Right lobe of liver (tissue), 6 donors: Measurements from ENCODE around the gene PROX1. TPM values are rescaled to one million over a fixed set of nuclear protein-coding genes. Genes with fewer than 3 reads are reported as not detected.
A peak's percentile ranks its signal among the peaks of the same experiment; 100 is the strongest.

Experiments
- ATAC-seq, 4 donors: fragments of 200-7000 bp; cut with Tn5 transposase; one replicate each; pipeline ENCODE4 v1.9.1; 2020; ENCODE audit warnings: mild to moderate bottlenecking in 4 of 4, moderate library complexity in 4 of 4
- DNase-seq, 3 donors: peaks; one replicate each; pipeline ENCODE4 v3.0.0-alpha.2; 2020
- H3K27ac ChIP-seq, 3 donors: fragments of 200-600 bp; one replicate each; pipeline ENCODE4 v1.8.0; 2022
- H3K27me3 ChIP-seq, 2 donors: fragments of 200-600 bp; one replicate each; pipeline ENCODE4 v1.8.0; 2022
- H3K36me3 ChIP-seq, 4 donors: fragments of 200-600 bp; sonication (generic) in 1 of 4; one replicate each; pipeline versions ENCODE4 v1.5.1 to v1.8.0; 2017 to 2022; ENCODE audit warnings: control low read depth in 1 of 4
- H3K4me1 ChIP-seq, 4 donors: fragments of 200-600 bp; sonication (generic) in 1 of 4; one replicate each; pipeline versions ENCODE4 v1.5.1 to v1.8.0; 2017 to 2022; ENCODE audit warnings: control low read depth in 1 of 4
- H3K4me3 ChIP-seq, 3 donors: fragments of 200-600 bp; one replicate each; pipeline ENCODE4 v1.8.0; 2022
- H3K9me3 ChIP-seq, 4 donors: fragments of 200-600 bp; sonication (generic) in 1 of 4; one replicate each; pipeline versions ENCODE4 v1.5.1 to v1.8.0; 2017 to 2022; ENCODE audit warnings: control low read depth in 1 of 4
- CTCF ChIP-seq, 4 donors: fragments of 200-600 bp in 3 of 4; fragments of 450-650 bp in 1 of 4; IDR thresholded peaks; one replicate each; pipeline versions ENCODE4 v1.5.1 to v1.8.0; 2016 to 2022; ENCODE audit warnings: antibody characterized with exemption in 4 of 4, mild to moderate bottlenecking in 2 of 4
- POLR2A ChIP-seq: fragments of 450-650 bp; IDR thresholded peaks from one replicate; pipeline ENCODE4 v1.6.1; 2017; ENCODE audit warnings: antibody characterized with exemption, mild to moderate bottlenecking
- WGBS: methylation state at CpG from one replicate; pipeline ENCODE4 v1.1.6; 2018; ENCODE audit warnings: low coverage, low lambda C conversion rate; ENCODE audit not compliant: insufficient coverage; ENCODE audit errors: missing lambda C conversion rate; 5-methylcytosine and 5-hydroxymethylcytosine counted together
- intact Hi-C, 2 donors: fragments of 100-400 bp; cut with DNase I; formaldehyde crosslinking; loops; one replicate each; pipeline versions ENCODE4 v1.11.2 to v1.14.1; 2022
- total RNA-seq, 6 experiments: library from RNA; depleted of rRNA in 2 of 6; stranded (reverse); fragments of >200 nt in 2 of 6; fragmentation: NEBNext Ultra II Directional in 3 of 6; extraction: Animal tissue kit (Norgen Biotek cat#: 25700) in 3 of 6; gene quantifications; one replicate each; pipeline versions ENCODE4 v1.1.0 to v1.2.4, GENCODE V29; 2016 to 2023
- donor health status: DM: no; HTN: yes; CAD: no.
- donor health status: DM: no; HTN: no; CAD: no.
- donor health status: DM: no; HTN: no; CAD: no.
- donor health status: DM: no; HTN: yes; CAD: no.
- donor health status: DM: no; HTN: yes; CAD: no.

PROX1 gene
- total RNA-seq, 6 experiments from 2014 or later, result 79.6 to 186 (median 164) TPM

- Histone ChIP-seq H3K4me1 (peaks cover 0 to 53% (median 3%) of the 10 kb centered on the region in 4 donors), H3K36me3 (peaks cover 0 to 26% (median 13%) of the 10 kb centered on the region in 4 donors), H3K4me3 (no peak overlapping the region), H3K27ac (no peak overlapping the region), H3K27me3 (no peaks in the 10 kb centered on the region), H3K9me3 (no peaks in the 10 kb centered on the region)
- TF ChIP-seq POLR2A (no peak), CTCF (IDR thresholded peaks at IDR 0.05) (no peak)
- intact Hi-C loops, result no loop called here
- ATAC-seq, result no peak
- no peak for DNase-seq
- WGBS, result 7% methylated on average over 2 of the region's 2 CpGs
Observed at GRCh38 chr1:213993929-213994328, 6.2 kb downstream of the PROX1 start.

- Histone ChIP-seq H3K27me3 (no peaks in the 10 kb centered on the region), H3K4me1 (peaks cover 0 to 59% (median 3%) of the 10 kb centered on the region in 4 donors), H3K36me3 (peaks cover 0 to 29% (median 13%) of the 10 kb centered on the region in 4 donors), H3K9me3 (no peaks in the 10 kb centered on the region), H3K27ac (no peak overlapping the region), H3K4me3 (no peak overlapping the region)
- WGBS, result 12% methylated on average over 5 of the region's 5 CpGs
- DNase-seq (no peak), ATAC-seq (no peak)
- TF ChIP-seq POLR2A, result no peak
- TF ChIP-seq CTCF (IDR thresholded peaks at IDR 0.05), result no peak
- intact Hi-C loops, result no loop called here
Observed at GRCh38 chr1:213994888-213995287, 7.1 kb downstream of the PROX1 start.

GRCh38 chr1:213995603-213996002 is 7.8 kb downstream of the PROX1 start:
- 60% methylated on average over 2 of the region's 2 CpGs for WGBS
- intact Hi-C loops, result no loop called here
- H3K27me3 ChIP-seq, result no peaks in the 10 kb centered on the region
- H3K4me3 ChIP-seq, result no peak overlapping the region
- H3K4me1 ChIP-seq, result peaks cover 0 to 59% (median 3%) of the 10 kb centered on the region in 4 donors
- no peak for ATAC-seq
- no peak overlapping the region for H3K27ac ChIP-seq
- DNase-seq, result no peak
- TF ChIP-seq POLR2A (no peak), CTCF (IDR thresholded peaks at IDR 0.05) (no peak)
- H3K36me3 ChIP-seq, result peaks cover 0 to 32% (median 15%) of the 10 kb centered on the region in 4 donors
- H3K9me3 ChIP-seq, result no peaks in the 10 kb centered on the region

GRCh38 chr1:213996320-213997037 is 8.7 kb downstream of the PROX1 start:
- 76% methylated on average over 11 of the region's 15 CpGs for WGBS
- Histone ChIP-seq H3K27ac (no peak overlapping the region), H3K27me3 (no peaks in the 10 kb centered on the region), H3K9me3 (no peaks in the 10 kb centered on the region), H3K4me1 (peaks cover 0 to 59% (median 6%) of the 10 kb centered on the region in 4 donors), H3K36me3 (peaks cover 0 to 32% (median 15%) of the 10 kb centered on the region in 4 donors), H3K4me3 (no peak overlapping the region)
- no peak for TF ChIP-seq CTCF (IDR thresholded peaks at IDR 0.05)
- peak; percentile 8 for TF ChIP-seq POLR2A
- intact Hi-C loops, result no loop called here
- ATAC-seq (peak; percentile 3 to 34 (median 20)), DNase-seq (no peak)
